Stimulated activated CD8-positive, alpha-beta memory T cell treated with anti-CD3 and anti-CD28 coated beads, Interleukin-7, amount 100 ng/mL, for 24 hours (primary cell): ENCODE measurements around the gene DLG1.
A peak's percentile ranks its signal among the peaks of the same experiment; 100 is the strongest.

Experiments
- DNase-seq: peaks from one replicate; pipeline ENCODE4 v3.0.0-alpha.2; 2020; ENCODE audit warnings: low read depth

DLG1 gene

DNA sequence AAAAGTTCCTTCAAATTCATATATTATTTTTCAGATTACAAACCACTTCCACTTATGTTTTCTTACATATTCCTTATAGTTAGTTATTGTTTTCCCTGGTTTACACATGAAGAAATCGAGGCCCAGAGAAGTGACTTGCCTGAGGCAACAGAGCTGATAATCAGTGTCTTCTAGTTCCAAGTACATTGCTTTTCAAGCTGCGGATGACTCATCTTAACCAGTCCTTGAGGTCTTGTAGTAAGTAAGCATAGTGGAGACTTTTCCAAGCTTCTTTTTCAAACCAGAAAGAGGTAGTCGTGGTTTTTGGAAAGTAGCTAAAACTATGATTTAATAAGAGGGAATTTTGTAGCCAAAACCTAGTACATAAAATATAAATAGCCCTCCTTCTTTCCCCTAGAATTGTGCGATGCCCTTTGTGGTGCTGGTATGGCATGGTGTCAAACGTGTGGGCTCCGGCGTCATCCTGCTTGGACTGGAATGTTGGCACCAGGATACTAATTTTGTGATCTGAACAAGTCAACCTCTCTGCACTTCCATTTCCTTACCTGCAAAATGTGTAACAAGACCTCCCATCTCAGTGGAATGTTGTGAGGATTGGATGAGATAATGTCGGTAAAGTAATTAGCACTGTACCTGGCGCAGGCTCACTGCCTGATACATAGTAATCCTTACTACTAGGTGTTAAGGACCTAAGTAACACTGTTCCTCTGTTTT, 19.0 kb upstream of the DLG1 start:
- DNase-seq = no peak

DNA sequence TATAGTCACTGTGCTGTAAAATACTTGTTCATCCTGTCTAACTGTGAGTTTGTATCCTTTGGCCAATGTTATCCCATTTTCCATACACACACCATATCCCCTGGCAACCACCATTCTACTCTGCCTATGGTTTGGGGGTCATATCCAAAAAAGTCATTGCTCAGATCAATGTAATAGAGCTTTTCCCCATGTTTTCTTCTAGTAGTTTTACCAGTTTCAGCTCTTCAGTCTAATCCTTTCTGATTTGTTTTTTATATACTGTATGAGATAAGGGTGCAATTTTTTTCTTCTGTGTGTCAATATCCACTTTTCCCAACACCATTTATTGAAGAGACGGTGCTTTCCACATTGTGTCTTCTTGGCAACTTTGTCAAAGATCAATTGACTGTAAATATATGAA, 14.0 kb upstream of the DLG1 start:
- DNase-seq = no peak

DNA sequence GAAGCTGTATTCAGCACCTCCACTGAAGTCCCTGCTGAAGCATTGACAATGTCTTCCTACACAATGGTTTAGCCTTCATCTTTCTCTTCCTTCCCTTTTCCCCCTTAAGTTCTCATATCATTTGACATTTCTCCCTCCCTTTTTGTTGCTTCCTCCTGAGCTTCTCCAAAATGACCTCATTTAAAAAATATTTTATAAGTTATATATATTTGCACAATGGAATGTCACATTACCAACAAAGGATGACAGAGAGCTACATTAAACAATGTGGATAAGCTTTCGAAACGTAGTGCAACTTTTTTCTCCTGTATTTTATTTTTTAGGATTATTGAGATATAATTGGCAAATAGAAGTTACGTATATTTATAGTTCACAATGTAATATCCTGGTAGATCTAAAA, 13.2 kb upstream of the DLG1 start:
- no peak for DNase-seq

DNA sequence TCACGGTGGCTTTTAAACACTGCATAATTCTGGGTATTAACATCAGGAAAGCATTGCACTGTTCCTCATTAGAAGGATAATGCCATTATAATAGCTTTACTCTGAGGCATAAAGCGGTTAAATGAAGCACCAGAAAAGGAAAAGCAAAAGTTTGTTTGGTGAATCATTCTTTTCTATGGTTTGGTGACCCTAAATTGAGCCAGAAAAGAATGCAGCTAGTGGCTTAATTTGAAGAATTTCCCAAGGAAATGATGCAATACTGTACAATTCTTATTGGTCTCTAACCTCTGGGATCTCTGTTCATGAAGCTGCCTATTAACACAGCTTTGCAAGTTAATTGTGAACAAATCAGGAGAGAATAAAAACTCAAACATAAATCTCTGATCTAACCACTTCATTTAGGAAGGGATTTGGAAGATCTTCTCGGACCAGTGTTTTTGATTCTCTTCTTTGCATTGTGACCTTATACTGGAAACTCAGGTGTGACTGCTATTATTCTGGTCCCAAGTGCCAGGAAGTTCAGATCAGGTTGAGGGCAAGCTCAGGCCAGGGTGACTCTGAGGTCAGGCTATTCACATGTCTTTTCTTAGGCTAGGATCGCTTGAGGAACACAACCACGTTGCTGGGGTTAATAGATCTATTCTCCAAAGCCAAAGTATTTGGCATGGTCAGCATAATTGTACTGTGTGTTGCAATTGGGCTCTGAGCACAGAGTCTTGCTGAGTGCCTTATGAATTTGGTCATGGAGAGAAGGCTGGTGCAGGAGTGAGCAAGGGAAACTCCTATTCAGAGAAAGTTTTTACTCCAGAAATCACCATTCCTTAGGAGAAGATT, 11.3 kb upstream of the DLG1 start:
- DNase-seq = no peak

DNA sequence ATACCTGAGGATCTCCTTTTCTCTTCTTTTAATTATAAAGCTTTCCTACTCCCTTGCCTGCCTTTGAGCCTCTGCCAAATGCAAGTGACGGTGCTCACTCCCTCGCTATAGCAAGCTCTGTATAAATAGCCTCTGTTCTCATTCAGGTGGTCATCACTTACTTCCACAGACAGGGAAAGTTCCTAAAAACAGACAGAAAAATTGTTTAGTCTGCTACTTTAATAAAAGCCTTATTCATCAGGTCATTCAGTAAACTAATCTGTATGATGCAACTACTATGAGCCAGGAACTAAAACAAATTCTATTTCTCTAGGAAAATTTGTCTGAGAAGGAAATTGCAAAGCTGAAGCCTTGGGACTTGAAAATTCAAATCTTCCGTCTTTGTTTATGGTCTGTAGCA, 10.2 kb upstream of the DLG1 start:
- DNase-seq = no peak

- no peak for DNase-seq
Measured at GRCh38 chr3:197306374-197307086, 8.1 kb upstream of the DLG1 start.

DNA sequence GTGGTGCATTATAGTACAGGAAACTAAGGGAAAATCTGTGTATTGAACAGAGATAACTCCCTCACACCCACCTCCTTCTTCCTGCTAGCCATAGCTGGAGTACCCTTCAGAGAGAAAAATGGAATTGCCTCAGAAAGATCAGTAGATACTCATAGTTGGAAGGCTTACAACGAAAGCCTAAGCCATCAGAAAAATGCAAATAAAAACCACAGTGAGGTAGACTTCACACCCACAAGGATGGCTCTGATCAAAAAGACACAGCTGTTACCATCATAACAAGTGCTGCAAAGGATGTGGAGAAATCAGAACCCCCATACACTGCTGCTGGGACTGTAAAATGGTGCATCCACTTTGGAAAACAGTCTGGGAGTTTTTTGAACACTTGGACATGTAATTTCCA, 7.4 kb upstream of the DLG1 start:
- no peak for DNase-seq

- no peak for DNase-seq
Measured at GRCh38 chr3:197303452-197303851, 5.0 kb upstream of the DLG1 start.

DNA sequence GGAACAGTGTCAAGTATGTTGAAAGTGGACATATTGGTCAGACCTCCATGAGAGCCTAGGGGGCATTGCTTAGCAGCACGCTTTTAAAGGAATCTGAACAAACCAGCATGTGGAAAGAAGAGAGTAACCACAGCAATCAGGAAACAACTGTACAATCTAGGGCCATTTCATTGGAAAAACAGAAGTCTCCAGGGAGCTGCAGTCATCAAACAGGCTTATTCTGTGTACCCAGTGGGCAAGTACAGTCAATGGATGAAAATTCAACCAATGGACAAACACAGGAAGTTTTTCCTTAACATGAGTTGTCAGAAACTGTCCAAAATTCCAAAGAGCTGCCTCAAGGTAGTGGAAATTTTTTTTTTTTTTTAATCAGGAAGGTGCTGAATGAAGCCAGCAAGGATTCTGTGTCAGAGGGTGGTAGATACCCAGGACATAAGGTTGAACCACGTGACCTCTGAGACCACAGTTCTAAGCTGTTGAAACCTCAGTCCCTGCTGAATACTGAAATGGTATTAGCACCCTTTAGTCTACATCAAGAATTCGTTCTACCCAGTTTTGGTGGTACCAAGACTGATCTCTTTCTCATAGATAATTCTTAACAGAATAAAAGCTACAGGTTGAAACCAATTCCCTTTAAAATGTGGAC, 4.4 kb upstream of the DLG1 start:
- DNase-seq = no peak

- no peak for DNase-seq
Measured at GRCh38 chr3:197302033-197302432, 3.6 kb upstream of the DLG1 start.

DNA sequence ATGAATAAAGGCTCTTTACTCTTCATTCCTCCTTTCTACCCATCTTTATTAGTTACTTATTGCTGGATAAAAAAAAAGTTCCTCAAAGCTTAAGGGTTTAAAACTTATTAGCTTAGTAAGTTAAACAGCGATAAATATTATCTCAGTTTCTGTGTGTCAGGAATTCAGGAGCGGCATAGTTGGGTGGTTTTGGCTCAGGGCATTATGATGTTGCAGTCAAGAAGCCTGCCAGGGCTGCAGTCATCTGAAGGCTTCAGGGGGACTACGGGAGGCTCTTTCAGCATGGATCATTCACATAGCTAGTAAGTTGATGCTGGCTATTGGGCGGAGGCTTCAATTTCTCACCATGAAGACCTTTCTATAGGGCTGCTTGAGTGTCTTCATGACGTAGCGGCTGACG, 1.9 kb upstream of the DLG1 start:
- no peak for DNase-seq

GRCh38 chr3:197298945-197299854, 788 bp upstream of the DLG1 start:
- DNase-seq = no peak

DNA sequence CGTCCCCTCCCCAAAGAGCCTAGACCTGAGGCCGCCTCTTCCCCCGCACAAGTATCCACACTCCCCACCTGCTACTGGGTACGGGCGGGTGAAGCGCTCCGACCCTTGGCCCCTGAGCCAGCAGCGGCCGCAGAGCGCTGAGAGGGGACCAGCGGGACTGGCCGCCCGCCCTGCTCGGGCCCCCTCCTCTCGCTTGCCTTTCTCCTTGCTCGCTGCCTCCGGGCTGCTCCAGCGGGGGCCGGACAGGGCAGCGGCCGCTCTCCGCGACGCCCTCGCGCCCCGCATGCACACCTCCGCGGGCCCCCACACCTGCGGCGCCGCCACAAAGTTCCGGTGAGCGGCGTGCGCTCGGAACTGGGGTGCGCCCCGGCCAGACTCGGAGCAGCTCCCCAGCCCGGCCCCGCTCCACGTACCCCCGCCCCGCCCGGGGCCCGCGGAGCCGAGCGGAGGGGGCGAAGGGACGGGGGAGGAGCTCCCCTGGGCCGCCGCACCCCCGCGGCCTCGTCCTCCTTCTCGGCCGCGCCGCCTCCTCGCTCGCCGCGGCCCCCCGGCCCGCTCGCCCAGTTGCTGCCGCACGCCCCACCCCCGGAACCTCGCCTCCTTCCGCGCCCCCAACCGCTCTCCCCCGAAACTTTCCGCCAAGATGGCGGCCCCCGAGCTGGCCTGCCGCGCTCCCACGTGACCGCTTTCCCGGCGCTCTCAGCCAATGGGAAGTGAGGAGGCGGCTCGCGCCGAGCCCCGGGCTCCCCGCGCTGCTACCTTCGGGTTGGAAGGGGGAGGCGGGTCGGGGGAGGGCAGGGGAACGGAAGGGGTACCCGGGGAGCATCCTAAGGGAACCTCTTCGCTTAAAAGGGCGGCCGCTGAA, 704 bp downstream of the DLG1 start:
- DNase-seq = peak; percentile 76

DNA sequence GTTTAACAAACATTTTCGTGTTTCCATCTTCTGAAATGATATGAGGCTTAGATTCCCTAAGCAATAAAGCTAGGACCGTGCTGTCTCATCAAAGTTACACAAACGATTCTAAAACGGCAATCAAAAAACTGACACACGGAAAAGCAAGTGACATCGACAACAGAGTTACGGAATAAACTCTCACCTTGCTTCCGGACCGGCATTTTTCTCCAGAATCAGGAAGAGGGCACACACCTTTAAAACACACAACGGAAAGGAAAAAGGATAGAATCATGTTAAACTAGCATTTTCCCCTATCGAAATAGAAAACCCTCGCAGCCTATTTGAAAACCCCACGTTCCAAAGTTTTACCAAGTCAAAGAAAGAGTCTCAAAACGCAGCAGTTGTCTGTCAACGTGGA, 1.4 kb downstream of the DLG1 start:
- DNase-seq = no peak

GRCh38 chr3:197296545-197296944, 1.9 kb downstream of the DLG1 start:
- no peak for DNase-seq

GRCh38 chr3:197295871-197296270, 2.5 kb downstream of the DLG1 start:
- no peak for DNase-seq

DNA sequence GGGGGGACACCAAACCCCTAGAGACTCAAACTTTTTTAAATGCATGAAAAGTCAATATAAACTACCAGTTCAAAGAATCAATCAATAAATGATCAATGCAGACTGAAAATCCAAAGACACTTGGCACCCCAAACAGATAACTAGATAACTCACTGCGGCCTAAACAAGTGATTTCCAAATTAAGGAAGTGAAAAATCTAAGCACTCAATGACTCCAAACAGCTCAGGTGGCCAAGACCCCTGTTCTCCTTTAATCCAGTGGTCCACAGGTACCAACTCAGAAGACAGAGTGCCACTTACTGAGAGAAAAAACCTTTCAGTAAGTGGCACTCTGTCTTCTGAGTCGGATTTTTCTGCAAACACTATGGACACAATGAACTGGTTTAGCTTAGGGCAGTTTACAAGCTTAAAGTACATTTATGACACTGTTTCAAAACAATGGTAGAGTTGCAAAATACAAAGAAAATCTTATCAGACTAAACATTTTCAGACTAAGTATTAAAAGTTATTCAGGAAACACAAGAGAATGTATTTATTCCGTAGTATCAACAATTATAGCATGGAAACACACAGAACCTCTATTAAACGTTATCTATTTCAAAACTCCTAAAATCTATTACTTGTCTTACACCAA, 4.7 kb downstream of the DLG1 start:
- DNase-seq = no peak

DNA sequence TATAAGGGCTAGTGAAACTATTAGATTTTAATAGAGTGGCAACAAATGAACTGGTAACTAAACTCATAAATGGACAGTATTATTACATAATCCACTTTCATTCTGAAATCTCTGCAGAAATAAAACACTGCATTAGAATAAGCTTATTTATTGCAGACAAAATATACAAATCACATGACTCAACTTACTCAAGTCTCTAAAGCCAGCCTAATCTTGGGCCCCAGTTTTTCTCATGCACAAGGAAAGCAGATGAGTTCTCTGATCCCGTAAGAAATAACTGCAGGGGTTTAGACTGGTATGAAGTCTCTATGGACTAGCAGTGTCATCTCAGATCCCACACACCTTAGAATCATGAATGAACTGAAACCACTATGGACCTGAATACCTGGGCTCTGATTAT, 5.8 kb downstream of the DLG1 start:
- no peak for DNase-seq

DNA sequence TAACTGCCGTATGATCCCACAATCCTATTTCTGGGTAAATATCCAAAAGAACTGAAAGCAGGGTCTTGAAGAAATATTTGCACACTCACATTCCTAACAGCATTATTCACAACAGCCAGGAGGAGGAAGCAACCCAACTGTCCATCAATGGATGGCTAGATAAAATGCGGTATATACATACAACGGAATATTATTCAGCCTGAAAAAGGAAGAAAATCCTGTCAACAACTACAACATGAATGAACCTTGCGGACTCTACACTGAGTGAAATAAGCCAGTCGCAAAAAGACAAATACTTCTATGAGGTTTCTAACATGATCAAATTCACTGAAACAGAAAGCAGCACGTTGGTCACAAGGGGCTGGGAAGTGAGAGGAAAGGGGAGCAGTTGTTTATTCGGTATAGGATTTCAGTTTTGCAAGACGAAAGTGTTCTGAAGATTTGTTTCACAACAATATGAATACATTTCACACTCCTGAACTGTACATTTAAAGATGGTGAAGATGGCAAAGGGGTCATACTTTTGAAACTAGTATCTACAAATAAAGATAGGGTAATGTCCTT, 6.2 kb downstream of the DLG1 start:
- no peak for DNase-seq

DNA sequence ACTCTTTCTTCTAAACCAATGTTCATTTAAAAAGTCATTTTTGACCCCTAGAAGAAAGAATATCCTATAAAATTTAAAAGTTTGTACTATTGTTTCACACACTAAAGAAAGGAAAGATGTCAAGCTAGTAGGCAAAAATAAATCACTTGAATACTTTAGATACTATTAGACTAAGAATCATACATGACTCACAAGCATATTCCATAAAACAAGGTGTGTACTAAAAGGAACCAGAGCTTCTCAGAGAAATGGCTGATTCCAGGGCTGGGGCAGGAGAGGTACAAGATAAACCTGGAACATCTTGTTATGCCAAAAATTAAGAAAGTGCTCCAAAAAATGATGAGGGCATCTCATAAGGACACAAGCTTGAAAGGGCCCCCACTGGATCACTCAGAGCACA, 8.7 kb downstream of the DLG1 start:
- DNase-seq = no peak
